OCI-M2 (cell line): Measurements from ENCODE around the gene ARHGAP23.
"Not testable (repeated sequence)": the region's sequence is repeated elsewhere in the genome, so short reads cannot be mapped to it uniquely, and the experiment has no call there.

Experiments
- DNase-seq: peaks from one replicate; lab custom pipeline; 2025; ENCODE audit not compliant: unreplicated experiment; lab: John Stamatoyannopoulos, UW

The ARHGAP23 gene

GRCh38 chr17:38511150-38512108, 83.2 kb downstream of the ARHGAP23 start:
- DNase-seq: no peak

DNA sequence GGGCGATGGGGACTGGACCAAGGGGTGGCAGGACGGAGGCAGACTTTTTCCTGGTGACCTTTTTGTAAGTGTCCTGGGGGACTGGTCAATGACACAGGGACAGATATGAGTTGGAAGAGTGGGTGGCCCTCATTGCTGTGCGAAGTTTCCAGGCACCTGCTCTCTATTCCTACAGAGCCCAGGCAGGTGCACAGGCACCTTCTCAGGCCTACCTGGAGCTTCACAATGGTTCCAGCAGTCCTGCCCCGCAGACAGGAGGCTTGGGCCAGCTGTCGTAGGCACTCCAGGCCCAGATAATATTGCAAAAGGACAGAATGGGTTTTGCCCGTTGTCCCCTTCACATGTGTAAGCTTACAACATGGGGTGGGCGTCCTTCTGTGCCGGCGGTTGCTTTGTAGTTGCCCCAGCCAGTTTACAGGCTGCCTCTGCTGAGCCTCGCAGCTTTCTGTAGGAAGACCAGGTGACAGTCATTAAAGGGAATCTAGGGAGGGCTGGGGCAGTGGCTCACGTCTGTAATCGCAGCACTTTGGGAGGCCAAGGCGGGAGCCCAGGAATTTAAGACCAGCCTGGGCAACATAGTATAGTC, 84.3 kb downstream of the ARHGAP23 start:
- DNase-seq: no peak

DNA sequence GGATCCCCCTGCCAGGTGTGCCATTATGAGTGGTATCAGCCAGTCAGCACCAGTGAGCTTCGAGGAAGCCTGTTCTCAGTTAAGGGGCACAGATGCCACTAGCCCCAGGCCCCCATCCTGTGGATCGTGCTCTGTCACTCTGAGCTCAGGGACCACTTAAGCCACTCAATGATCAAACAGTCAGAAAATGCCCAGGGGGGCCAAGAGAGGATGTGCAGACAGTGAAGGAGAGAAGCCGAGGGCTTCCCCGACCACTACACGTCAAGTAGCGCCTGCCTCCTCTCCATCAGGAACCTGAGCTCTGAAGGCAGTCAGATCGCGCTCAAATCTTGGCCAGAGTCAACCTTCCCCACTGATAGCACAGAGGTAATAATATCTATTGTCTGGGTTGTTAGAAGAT, 98.3 kb downstream of the ARHGAP23 start:
- DNase-seq: not testable (repeated sequence)

DNA sequence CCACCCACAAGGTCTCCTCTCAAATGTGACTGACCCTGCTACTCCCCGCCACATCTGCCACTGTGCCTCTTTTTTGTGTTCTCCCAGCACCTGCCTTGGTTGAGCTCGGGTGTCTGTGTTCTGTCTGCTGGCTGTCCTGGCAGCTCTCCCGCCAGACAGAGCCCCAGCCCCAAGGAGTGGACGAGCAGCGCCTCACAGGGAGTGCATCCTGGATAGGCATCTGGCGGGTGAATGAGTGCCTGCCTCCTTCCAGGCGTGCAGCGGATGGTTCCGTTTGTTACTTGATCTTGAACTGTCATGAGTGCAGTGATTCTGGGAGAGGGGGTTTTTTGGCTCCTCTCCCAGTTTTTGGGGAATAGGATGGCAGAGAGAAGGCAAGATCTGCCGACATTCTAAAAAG, 99.9 kb downstream of the ARHGAP23 start:
- DNase-seq: not testable (repeated sequence)

GRCh38 chr17:38530856-38531255, 102.6 kb downstream of the ARHGAP23 start:
- not testable (repeated sequence) for DNase-seq

DNA sequence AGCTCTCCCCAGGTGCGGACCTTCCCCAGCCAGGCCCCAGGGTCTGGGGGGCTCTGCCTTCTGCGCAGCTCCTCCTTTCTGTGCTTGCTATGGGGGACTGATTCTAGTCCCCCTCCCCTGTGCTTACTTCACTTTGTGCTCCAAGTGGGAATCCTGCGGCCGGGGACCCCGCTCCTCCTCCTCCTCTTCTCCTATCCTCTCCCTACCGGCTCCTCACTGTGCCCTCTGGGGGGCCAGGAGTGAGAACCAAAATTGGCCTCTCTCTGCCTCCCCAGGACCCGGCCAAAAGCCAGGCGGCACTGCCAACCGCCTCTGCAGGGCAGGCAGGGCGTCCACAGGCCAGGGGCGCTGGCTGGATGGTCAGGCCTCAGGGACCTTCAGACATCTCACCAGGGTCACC, 103.5 kb downstream of the ARHGAP23 start:
- not testable (repeated sequence) for DNase-seq

DNA sequence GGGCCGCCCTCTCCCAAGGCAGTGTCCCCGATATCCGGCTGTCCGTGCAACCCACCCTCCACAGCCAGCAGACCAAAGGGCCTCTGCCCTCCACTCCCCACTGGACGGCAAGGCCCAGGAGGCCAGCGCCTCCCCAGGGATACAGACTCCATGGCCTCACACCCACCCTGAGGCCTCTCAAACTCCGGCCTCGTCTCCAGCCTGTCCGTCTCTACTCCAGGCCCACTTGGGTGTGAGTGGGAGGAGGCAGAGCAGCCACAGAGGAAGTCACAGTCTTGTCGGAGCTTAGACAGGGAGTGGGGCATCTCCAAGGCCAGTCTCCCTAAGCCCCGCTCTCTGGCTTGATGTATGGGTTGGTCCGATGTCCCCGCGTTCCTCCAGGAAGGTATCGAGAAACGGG, 104.2 kb downstream of the ARHGAP23 start:
- no peak for DNase-seq

DNA sequence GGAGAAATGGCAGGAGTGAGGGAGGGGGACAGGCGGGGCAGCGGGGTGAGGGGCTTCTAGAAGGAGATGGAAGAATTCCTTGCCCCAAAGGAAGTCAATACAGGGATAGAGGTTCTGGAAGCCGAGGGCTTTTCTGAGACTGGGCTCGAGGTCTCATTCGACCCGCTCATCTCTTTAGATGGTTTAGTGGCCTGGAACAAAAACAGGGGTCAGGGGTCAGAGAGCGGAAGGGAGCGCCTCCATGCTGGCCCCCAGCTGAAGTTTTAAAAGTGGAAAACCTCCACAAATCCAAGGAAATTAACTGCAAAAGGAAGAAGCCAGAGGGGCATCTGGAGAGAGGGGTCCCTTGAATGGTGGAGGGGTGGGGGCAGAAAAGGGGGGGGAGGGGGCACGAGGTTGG, 105.0 kb downstream of the ARHGAP23 start:
- no peak for DNase-seq

DNA sequence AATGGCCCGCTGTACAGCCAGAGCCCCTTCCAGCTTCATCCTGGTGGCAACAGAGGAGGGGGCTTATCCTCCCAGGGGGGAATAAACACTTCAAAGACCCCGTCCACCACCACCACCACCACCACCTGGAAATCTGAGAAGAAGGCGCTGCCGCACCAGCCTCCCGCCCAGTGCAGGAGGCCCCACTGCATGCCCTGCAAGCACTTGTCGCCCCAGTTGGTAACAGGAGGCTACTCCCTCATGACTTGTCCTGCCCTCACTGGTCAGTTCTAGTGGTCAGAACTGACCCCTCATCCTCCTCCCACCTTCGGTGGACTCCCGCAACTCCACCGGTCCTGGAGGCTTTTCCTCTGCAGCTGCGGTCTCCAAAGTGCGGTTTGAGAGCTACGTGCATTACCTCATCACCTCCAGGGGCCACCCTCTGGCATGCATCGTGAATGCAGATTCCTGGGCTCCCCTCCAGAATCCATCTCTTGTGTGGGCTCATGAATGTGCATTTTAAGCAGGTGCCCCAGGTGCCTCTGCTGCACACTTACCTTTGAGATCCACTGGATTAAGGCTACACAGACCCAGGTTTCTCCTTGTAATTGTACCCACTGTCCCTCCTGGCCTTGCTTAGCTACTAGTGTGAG, 105.7 kb downstream of the ARHGAP23 start:
- no peak for DNase-seq

- no peak for DNase-seq
Observed at GRCh38 chr17:38534498-38534885, 106.2 kb downstream of the ARHGAP23 start.

DNA sequence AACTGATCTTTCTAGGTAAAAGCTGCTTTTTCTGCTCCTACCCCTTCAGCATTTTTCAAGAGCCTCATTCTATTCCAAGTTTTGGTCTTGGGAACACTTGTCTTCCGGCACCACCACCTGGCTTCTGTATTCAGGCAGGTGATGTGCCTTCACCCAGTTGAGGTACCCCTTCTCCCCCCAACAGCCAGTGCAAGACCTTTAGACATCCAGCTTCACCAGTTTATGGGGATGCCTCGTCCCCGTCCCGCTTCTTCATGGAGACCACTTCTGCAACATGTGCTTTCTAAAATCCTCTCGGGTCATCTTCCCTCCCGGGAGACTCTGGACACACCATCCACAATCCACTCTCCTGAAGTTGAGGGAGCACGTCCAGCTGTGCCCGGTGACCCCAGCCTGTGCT, 107.6 kb downstream of the ARHGAP23 start:
- DNase-seq: no peak

- no peak for DNase-seq
Observed at GRCh38 chr17:38536661-38537060, 108.4 kb downstream of the ARHGAP23 start.

DNA sequence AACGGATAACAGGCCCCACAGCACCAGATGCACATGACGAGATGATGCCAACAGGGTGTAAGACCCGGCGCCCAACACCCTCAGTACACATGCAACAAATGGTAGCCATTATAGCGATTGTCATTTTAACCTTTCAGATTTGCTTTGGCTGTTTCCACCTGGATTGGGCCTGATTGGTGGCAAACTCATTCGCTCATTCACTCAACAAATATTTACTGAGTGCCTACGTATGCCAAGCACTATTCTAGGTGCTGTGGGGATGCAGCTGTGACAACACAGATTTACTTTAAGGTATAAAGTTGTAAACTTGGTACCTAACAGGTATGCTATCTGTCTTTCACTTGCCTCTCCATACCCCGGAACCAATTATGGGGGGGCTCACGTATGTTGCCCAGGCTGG, 110.6 kb downstream of the ARHGAP23 start:
- DNase-seq: no peak

DNA sequence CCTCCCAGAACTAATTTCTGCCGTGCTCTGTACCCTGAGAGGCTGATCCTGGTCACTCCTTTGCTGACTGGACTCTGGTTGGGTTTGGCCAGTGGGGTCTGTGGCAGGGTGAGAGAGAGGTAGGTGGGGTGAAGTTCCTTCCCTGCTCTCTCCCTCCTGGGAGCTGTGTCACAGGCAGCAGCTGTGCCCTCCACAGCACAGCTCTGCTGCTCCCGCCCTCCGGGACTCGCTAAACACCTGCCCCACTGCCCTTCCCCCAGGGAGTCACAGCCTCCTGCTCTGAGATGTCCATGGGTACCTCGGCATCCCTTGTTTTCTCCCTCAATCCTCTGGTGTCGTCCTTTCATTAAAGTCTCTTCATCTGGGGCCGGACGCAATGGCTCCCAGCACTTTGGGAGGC, 111.1 kb downstream of the ARHGAP23 start:
- DNase-seq: no peak

DNA sequence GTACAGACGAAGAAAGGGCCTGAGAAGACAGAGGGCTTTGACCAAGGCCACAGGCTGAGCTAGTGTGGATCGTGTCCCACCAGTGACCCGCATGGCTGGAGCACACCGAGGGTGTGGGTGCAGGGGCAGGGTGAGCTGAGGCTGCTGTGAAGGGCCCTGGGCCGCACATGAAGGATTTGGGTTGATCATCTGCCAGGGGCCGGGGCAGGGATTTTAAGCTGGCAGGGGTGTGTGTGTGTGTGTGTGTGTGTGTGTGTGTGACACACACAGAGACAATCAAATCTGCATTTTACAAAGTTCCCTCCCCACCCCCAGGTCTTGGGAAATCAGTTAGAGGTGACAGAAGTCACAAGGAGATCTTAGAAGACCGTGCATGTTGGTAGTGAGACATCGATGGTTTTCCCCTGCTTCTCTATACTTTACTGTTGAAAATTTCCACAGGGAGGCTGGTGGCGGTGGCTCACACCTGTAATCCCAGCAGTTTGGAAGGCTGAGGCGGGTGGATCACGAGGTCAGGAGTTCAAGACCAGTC, 112.3 kb downstream of the ARHGAP23 start:
- no peak for DNase-seq

GRCh38 chr17:38541281-38541680, 113.0 kb downstream of the ARHGAP23 start:
- no peak for DNase-seq

- DNase-seq: no peak
Observed at GRCh38 chr17:38542286-38542685, 114.0 kb downstream of the ARHGAP23 start.

DNA sequence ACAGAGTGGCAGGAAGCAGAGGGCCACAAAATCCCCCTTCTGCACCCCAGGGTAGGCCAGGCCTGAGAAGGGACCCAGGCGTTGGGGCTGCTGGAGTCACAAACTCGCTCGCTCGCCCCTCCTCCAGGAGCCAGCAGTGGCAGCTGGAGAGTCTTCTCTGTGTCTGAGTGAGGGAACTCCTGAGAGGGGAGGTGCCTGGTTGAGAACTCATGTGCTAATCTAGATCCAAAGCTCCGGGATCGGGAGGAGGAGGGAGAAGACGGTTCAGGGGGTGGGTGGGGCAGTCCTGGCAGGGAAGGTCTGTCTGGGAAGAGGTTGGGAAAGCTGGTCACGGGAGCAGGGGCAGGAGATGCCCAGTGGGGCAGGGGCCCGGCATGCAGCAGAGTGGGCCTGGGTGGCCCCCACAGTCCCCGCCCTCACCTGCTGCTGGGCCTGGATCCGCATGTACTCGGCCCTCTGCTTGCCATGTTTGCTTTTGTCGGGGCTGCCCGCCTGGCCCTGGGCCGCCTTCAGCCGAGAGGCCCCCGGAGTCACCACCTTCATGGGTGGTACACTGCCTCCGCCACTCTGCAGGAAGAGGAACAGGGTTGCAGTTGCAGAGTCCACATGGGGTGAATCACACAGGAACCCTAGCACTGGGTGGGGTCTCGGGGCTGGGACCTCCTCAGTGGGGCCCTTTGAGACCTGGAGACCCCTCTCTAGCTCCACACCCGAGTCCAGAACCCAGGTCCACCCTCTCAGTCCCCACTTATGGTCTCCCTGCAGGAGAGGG, 115.3 kb downstream of the ARHGAP23 start:
- DNase-seq: no peak

- no peak for DNase-seq
Observed at GRCh38 chr17:38544175-38544838, 116.0 kb downstream of the ARHGAP23 start.

- no peak for DNase-seq
Observed at GRCh38 chr17:38544839-38545209, 116.6 kb downstream of the ARHGAP23 start.
